Skeletal muscle satellite cell (primary cell): ENCODE results near the gene NT5C3B.
"Not testable (repeated sequence)": the region's sequence is repeated elsewhere in the genome, so short reads cannot be mapped to it uniquely, and the experiment has no call there.

Experiments used
- H3K27me3 ChIP-seq: 2 replicates; pipeline ENCODE4 v1.7.0; 2013; ENCODE audit warnings: low read length; ENCODE audit not compliant: control insufficient read depth, insufficient read depth
- H3K36me3 ChIP-seq: 2 replicates; pipeline ENCODE4 v1.7.0; 2013; ENCODE audit warnings: mild to moderate bottlenecking, control low read depth, low read length; ENCODE audit not compliant: insufficient read depth
- H3K4me1 ChIP-seq: 2 replicates; pipeline ENCODE4 v1.7.0; 2013; ENCODE audit warnings: low read length; ENCODE audit not compliant: control insufficient read depth, insufficient read depth
- H3K4me2 ChIP-seq: 2 replicates; pipeline ENCODE4 v1.7.0; 2013; ENCODE audit warnings: mild to moderate bottlenecking, low read length
- H3K4me3 ChIP-seq: 2 replicates; pipeline ENCODE4 v1.7.0; 2013; ENCODE audit warnings: low read length
- H3K9ac ChIP-seq: 2 replicates; pipeline ENCODE4 v1.7.0; 2013; ENCODE audit warnings: mild to moderate bottlenecking, low read depth, low read length, moderate library complexity
- H3K9me3 ChIP-seq: replicated peaks from 2 replicates; pipeline ENCODE4 v1.7.0; 2013; ENCODE audit warnings: mild to moderate bottlenecking, control low read depth, low read length

The NT5C3B gene

GRCh38 chr17:41837761-41838538 lies 1.9 kb upstream of the NT5C3B start, which contains the start of gene KLHL10:
Gene KLHL10 (plus strand): TSS chr17:41837825. CDS start chr17:41837933, 108 bp downstream.
- Histone ChIP-seq H3K4me3 (peak within 1 kb of the TSS; percentile 89), H3K4me1 (peaks cover 15% of the 10 kb centered on the region), H3K36me3 (peaks cover 3% of the 10 kb centered on the region), H3K4me2 (peak within 1 kb of the TSS; percentile 95), H3K9me3 (no peaks in the 10 kb centered on the region), H3K27me3 (no peaks in the 10 kb centered on the region), H3K9ac (peak within 1 kb of the TSS; percentile 87)

GRCh38 chr17:41836550-41837196 lies 641 bp upstream of the NT5C3B start:
- Histone ChIP-seq H3K36me3 (peaks cover 9% of the 10 kb centered on the region), H3K4me1 (peaks cover 15% of the 10 kb centered on the region), H3K9ac (peak overlapping the region; percentile 87), H3K4me3 (peak overlapping the region; percentile 89), H3K27me3 (no peaks in the 10 kb centered on the region), H3K4me2 (peak overlapping the region; percentile 95), H3K9me3 (no peaks in the 10 kb centered on the region)

- peaks cover 15% of the 10 kb centered on the region for H3K4me1 ChIP-seq
- no peaks in the 10 kb centered on the region for H3K27me3 ChIP-seq
- H3K9me3 ChIP-seq, result no peaks in the 10 kb centered on the region
- H3K4me2 ChIP-seq, result peak overlapping the region; percentile 95
- H3K4me3 ChIP-seq, result peak overlapping the region; percentile 89
- peak overlapping the region; percentile 87 for H3K9ac ChIP-seq
- peaks cover 15% of the 10 kb centered on the region for H3K36me3 ChIP-seq
Observed at GRCh38 chr17:41835214-41835799, 725 bp downstream of the NT5C3B start.

- H3K4me1 ChIP-seq, H3K4me3 ChIP-seq, H3K4me2 ChIP-seq, H3K9ac ChIP-seq, H3K27me3 ChIP-seq, H3K9me3 ChIP-seq: not testable (repeated sequence)
- peaks cover 43% of the 10 kb centered on the region for H3K36me3 ChIP-seq
Observed at GRCh38 chr17:41829961-41830360, 6.1 kb downstream of the NT5C3B start.

GRCh38 chr17:41825175-41825845 lies 10.7 kb downstream of the NT5C3B start:
- Histone ChIP-seq H3K36me3 (peaks cover 45% of the 10 kb centered on the region), H3K9ac (no peak overlapping the region), H3K27me3 (no peaks in the 10 kb centered on the region), H3K4me3 (no peak overlapping the region), H3K4me2 (no peak overlapping the region), H3K9me3 (no peaks in the 10 kb centered on the region), H3K4me1 (no peaks in the 10 kb centered on the region)

- H3K4me3 ChIP-seq, result no peak overlapping the region
- no peaks in the 10 kb centered on the region for H3K9me3 ChIP-seq
- H3K27me3 ChIP-seq, result no peaks in the 10 kb centered on the region
- H3K9ac ChIP-seq, result no peak overlapping the region
- no peaks in the 10 kb centered on the region for H3K4me1 ChIP-seq
- peaks cover 49% of the 10 kb centered on the region for H3K36me3 ChIP-seq
- H3K4me2 ChIP-seq, result no peak overlapping the region
Observed at GRCh38 chr17:41824086-41824485, 11.9 kb downstream of the NT5C3B start.

GRCh38 chr17:41823580-41823979 lies 12.5 kb downstream of the NT5C3B start:
- no peak overlapping the region for H3K4me3 ChIP-seq
- no peaks in the 10 kb centered on the region for H3K4me1 ChIP-seq
- no peak overlapping the region for H3K9ac ChIP-seq
- no peaks in the 10 kb centered on the region for H3K9me3 ChIP-seq
- H3K4me2 ChIP-seq, result no peak overlapping the region
- peaks cover 49% of the 10 kb centered on the region for H3K36me3 ChIP-seq
- H3K27me3 ChIP-seq, result no peaks in the 10 kb centered on the region

GRCh38 chr17:41823141-41823524 lies 12.9 kb downstream of the NT5C3B start:
- no peaks in the 10 kb centered on the region for H3K4me1 ChIP-seq
- H3K9me3 ChIP-seq, result no peaks in the 10 kb centered on the region
- H3K36me3 ChIP-seq, result peaks cover 49% of the 10 kb centered on the region
- H3K9ac ChIP-seq, result no peak overlapping the region
- H3K27me3 ChIP-seq, result no peaks in the 10 kb centered on the region
- H3K4me2 ChIP-seq, result no peak overlapping the region
- H3K4me3 ChIP-seq, result no peak overlapping the region

GRCh38 chr17:41822216-41823140 lies 13.6 kb downstream of the NT5C3B start:
- no peak overlapping the region for H3K4me2 ChIP-seq
- no peaks in the 10 kb centered on the region for H3K27me3 ChIP-seq
- H3K9me3 ChIP-seq, result no peaks in the 10 kb centered on the region
- H3K4me3 ChIP-seq, result no peak overlapping the region
- H3K4me1 ChIP-seq, result no peaks in the 10 kb centered on the region
- peaks cover 44% of the 10 kb centered on the region for H3K36me3 ChIP-seq
- no peak overlapping the region for H3K9ac ChIP-seq

GRCh38 chr17:41821776-41822175 lies 14.3 kb downstream of the NT5C3B start:
- Histone ChIP-seq H3K4me3 (no peak overlapping the region), H3K36me3 (peaks cover 46% of the 10 kb centered on the region)

More at GRCh38 chr17:41821776-41822175, 14.3 kb downstream of the NT5C3B start:
- Histone ChIP-seq H3K27me3 (no peaks in the 10 kb centered on the region), H3K9ac (no peak overlapping the region), H3K9me3 (no peaks in the 10 kb centered on the region), H3K4me2 (no peak overlapping the region), H3K4me1 (no peaks in the 10 kb centered on the region)
